ENCODE measurements around the gene DIAPH3.

Gene DIAPH3

DNA sequence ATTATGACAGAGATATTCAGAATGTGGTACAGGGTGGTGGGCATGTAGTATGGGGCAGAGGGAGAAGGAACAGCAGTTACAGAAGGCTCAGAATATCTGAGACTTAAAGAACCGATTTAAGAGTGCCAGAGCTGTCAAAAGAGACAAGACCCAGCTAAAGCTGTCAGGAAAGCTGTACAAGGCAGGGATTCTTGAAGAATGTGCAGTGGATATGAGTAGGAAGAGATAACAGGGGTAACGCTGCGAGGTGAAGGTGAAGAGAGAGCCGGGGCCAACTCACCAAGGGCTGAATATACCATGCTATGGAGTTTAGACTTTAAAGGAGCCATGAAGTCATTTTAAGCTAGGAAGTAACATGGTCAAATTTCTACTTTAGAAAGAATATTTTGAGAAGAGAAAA is 381.0 kb downstream of the DIAPH3 start:
- DNase-seq (ENCODE audit: low read depth, low spot score) = no peak

DNA sequence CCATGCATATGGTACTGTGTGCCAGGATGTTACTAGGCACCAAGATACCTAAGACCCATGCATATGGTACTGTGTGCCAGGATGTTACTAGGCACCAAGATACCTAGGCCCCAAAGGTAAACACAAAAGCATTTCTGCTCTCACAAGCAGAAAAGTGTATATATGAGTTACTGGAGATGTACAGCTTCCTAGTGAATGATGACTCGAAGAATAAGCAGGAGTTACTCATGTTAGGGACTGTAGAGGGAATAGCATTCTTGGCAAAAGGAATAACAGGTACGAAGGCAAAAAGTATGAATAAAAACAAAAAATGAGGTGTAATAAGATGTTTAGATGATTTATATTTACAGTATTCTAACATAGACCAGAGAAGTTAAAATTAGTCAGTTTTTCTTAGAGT is 383.7 kb downstream of the DIAPH3 start:
- no peak for DNase-seq (ENCODE audit: low read depth, low spot score)

DNA sequence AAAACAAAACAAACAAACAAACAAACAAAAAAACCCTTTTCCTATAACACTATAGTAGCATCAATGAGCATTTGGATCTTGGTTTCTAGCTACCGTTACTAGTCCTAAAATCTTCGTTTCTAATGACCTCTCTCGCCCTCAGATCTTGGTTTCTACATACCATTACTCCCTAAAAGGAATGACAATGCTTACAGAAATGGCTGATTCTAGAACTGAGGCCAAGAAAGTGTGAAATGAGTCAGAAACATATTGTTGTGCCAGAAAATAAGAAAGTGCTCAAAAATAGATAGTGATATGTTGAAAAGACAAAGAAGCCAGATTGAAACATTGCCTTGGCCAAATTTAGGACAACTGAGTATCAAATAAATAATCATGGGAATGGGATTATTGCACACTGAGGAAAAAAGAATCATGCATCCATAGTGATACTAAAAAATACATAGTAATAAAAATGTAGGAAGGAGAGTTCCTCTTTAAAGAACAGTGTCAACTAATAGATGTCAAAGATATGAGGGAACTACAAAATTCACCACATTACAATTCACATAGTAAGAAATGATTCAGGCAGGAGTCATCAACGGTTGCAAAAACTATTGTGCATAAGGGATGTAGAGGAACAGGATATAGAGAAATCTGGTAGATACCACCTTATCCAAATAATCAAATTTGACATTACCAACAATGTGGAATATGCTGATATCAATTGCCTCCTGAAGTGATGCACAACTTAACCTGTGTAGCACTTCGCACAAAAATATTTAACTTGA is 386.6 kb downstream of the DIAPH3 start:
- no peak for DNase-seq (ENCODE audit: low read depth, low spot score)

DNA sequence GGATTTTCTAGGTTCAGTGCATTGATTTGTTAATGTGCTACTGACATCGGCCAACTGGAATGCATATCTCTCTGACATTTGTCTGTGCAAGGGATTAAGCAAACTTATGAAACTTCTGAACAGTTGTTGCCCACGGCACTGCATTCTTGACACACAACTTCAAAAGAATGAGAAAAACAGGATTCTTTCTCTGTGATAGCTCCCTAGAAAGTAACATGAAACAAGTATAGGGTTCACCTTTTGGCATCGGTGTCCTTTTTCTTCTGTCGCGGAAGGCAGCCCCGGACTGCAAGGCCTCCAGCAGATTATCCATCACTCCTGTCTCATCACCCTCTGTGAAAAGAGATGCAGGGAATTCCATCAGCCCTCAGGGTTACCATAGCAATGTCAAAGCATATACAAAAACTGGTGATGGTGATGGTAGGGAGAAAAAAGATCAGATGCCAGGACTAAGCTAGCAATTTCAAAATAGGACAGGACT is 389.2 kb downstream of the DIAPH3 start:
- DNase-seq (ENCODE audit: low read depth, low spot score) = no peak

DNA sequence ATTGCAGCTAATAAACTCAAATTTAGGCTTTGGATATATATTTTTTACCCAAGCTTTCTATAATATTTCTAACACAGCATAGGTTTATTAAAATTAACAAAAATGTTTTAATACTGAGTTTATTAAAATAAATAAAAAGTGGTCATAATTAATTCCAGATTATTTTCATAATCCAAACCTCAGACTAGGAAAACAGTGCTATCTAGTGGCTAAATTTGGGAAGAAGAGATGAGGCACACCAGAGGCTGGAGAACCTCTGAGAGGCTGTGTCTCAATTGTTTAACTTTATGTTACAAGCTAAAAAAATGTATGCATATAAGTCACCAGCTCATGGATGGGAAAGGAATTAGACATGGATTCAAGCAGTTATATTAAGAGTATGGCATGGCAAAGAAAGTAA is 392.5 kb downstream of the DIAPH3 start:
- no peak for DNase-seq (ENCODE audit: low read depth, low spot score)

DNA sequence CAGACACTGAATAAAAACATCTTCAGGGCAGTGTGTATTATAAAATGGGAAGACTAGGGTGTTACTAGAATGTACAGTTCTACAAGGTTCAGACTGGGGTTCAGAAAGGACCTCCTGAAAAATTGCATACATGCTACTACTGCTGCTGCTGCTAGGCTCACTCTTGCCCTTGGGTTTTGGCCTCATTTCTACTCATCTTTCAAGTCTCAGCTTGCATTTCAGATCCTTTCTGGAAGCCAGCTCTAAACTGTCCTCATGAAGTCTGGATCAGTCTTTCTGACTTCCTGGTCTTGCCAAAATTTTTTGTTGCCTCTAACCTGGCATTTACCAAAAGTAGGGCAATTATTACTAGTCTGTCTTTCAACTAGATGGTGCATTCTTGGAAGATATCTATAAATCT is 393.3 kb downstream of the DIAPH3 start:
- DNase-seq (ENCODE audit: low read depth, low spot score) = no peak

DNA sequence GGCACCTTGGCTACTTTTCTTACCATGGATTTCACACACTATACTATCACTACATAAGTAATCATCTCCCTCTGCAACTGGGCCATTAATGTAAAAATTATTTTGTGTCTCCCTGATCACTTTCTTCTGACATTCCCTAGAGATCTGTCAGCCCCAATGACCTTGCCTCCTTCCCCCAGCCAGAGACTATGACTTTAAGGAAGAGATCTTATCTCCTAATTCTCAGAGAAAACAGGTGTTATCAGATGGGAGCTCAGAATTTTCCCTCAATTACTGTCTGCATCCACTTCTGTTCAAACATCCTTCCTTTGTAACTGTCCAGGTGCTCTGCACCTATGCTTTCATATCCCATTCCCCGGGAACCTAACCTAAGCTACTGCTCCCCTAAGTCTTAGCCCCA is 397.5 kb downstream of the DIAPH3 start:
- DNase-seq (ENCODE audit: low read depth, low spot score) = no peak

DNA sequence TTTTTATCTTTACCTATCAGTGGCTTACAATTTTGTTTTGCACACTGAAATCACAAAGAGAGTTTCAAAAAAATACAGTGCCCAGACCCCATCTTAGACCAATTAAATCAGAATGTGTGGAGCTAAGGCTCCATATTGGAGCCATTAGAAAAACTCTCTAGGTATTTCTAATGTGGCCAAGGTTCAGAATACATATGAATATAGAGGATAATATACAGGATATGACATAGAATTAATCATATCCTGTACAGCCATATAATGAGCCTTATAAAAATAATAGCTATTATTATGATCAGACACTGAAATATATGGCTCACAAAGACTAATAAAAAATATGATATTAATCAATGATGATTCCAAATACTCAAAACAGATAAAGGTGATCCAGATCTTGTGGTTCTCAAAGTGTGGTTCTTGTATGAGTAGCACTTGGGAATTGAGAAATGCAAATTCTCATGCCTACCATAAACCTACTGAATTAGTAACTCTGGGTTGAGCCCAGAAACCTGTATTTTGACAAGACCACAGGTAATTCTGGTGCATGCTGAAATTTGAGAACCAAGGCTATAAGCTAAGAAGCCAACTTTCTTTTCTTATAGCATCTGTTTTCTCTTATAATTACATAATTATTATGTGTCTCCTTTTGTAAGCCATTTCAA is 408.0 kb downstream of the DIAPH3 start:
- DNase-seq (ENCODE audit: low read depth, low spot score) = no peak

DNA sequence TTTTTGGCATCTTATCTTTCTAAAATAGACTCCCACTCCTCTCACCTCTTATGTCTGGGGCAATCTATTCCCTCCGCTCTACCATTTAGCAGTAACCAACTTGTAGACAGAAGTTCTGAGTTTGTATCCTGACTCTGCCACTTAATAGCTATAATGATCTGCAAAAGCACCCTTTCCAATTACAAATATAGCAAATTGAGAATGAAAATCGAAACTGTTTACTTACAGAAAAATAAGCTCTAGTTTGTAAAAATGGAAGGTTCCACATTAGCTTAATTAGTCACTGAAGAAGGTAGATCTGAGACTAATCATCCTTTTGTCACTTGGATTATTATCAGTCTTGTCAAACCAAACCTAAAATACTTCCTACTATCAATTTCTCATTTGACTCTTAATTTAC is 409.3 kb downstream of the DIAPH3 start:
- no peak for DNase-seq (ENCODE audit: low read depth, low spot score)

DNA sequence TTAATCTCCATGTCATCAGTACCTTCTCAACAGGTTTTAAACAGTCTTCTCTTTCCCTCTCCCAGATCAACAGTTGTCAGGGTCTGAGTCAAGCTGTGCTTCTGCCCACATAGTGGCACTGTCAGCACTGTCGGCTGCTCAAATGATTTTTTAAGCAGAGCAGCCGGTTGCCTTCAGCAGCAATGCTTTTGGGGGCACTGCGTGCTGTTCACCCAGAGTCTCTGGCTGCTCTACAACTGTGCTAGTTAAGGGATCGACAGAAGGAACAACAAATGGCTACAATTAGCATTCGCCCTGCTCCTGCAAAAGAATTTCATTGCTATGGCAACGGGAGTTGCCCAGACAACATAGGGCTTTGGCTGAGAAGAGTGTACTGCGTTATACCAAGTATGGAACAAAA is 412.9 kb downstream of the DIAPH3 start:
- DNase-seq (ENCODE audit: low read depth, low spot score) = peak; percentile 88

DNA sequence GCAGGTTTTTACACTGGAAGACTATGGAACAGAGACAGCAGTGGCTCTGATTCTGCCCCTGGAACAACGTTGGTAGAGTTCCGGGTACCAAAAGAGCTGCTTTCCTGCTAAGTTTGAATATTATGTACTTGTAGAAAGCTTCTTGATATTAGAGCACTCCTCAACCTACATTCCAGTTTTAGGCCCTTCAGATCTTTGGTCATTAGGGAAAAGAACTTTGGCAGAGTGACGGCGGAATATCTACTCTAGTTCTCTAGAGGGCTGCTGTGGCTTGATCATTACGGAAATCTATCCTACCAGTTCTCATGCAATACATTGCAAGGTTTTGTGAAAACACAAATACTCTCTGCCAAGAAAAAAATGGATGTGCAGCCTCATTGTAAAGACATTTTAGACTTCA is 415.7 kb downstream of the DIAPH3 start:
- no peak for DNase-seq (ENCODE audit: low read depth, low spot score)

DNA sequence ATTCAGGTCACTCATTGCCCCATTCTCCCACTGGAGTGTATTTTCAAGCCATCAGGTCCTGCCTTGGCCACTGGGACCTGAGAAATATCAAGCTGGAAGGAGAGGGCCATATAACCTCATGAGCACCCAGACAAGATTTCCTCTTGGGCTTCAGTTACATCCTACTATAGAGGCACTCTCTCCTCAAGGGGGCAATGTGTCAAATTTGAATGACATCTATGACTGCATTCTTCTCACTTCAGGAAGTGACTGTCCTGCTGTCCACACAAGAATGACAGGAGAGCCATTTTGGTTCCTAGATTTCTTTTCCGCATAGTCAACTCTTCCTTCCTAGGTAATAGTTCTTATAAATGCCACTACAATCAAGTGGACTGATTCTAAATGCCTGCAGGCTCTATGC is 416.2 kb downstream of the DIAPH3 start:
- DNase-seq (ENCODE audit: low read depth, low spot score) = no peak

DNA sequence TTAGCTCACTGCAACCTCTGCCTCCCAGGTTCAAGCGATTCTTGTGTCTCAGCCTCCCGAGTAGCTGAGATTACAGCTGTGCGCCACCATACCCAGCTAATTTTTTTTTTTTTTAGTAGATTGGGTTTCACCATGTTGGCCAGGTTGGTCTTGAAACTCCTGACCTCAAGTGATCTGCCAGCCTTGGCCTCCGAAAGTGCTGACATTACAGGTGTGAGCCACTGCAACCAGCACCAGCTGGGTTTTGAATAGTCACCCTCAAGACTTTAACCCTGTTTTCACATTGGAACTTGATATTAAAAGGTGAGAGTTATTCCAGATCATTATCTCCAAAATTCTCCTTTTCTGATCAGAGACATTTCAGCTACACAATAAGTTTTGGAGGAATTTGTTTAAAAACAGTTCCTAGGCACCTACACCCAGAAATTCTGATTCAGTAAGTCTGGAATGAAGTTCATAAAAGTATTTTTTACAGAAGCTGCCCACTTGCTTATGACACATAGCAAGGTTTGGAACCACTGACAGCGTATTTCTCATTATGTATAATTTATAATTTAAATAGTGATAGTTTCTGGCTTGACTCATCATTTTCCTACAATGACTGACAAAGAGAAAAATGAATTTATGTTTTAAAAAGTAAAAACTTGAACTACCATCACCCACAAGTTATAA is 417.3 kb downstream of the DIAPH3 start:
- DNase-seq (ENCODE audit: low read depth, low spot score) = no peak

DNA sequence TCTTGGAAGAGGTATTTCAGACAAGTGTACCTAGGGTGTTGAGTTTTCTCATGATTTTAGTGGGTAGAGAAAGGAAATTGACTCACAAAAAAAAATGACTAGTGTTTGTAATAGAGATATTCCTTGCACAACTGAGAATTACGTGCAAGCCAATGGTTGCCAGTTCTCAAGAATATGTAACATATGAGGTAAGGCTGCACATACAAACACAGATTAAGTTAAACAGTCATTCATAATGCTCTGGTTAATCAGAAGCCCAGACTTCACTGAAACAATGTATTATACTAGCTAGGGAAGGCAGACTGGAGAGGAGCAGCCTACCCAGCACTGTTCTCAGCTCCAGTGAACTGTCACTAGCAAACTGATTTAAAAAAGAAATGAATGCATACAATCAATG is 418.3 kb downstream of the DIAPH3 start:
- DNase-seq (ENCODE audit: low read depth, low spot score) = no peak

DNA sequence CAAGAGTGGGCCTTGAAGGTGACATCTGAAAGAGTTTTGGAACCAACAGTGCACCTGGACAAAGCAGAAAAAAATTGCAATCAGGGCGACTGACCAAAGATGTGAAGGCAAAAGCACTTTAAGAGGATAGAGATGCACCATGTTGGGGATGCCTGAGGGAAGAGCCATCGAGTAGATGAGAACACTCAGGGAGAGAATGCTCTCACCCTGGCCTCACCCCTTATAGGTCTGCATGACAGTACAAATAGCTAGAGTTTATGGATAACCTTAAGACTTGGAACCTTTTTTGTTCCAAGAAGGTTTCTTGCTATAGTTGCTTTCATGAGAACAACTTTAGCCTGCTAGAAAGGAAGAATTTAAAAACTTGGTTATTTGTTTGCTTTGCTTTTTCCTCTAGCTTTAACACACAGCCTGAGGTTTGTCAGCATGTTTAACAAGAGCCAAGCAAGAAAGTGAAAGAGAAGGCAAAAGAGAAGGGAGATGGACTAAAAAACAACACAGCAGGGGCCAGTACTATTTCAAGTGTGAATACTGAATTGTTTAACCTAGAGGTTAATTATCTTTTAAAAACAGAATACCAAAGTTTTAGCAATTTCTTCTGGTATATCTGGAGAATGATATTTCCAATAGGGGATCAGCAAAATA is 418.9 kb downstream of the DIAPH3 start:
- no peak for DNase-seq (ENCODE audit: low read depth, low spot score)

DNA sequence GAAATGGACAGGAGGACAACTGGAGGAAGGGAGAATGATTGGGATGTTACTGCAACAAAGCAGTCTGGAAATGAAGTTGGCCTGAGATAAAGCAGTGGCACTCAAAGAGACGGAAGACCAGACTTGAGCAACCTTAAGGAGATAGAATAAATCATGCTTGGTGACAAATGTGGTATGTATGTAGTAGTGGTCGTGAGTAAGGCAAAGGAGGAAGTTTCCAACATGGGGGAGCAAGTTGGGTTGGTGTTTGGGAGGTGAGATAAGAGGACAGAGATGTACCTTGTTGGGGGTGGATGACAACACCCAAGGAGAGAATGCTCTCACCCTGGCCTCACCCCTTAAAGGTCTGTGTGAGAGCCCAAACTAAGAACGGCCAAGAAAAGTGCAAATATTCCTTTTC is 420.5 kb downstream of the DIAPH3 start:
- DNase-seq (ENCODE audit: low read depth, low spot score) = no peak

DNA sequence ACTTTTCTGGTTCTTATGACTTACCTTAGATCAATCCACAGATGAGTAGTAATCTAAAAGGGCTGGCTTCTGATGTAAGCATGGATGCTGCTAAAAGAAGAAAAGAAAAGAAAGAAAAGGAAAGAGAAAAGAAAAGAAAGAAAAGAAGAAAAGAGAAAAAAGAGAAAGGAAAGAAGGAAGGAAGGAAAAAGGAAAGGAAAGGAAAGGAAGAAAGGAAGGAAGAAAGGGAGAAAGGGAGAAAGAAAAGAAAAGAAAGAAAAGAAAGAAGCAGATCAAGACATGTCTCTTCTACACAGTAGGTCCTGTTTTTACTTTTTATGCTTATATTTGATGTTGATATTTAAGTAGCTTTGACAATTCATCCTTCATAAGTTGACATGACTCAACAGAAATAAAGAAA is 421.3 kb downstream of the DIAPH3 start:
- DNase-seq (ENCODE audit: low read depth, low spot score) = no peak

DNA sequence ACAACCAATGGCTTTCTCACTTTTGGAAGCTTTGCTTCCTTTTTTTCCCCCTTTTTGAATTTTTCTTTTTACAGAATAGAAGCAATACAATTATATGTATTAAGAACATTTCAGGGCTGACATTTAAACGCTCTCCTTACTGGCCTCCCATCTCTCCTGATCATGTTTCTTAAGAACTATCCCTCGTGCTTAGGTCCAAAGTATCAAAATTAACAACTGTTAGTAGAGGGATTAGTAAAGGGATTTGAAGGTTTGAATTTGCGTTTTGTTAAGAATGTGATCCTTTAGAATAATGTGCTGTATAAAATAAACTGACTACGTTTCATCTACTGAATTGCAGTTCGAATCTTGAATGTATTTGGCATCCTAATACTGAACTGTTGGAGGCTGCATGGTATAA is 424.8 kb downstream of the DIAPH3 start:
- no peak for DNase-seq (ENCODE audit: low read depth, low spot score)

DNA sequence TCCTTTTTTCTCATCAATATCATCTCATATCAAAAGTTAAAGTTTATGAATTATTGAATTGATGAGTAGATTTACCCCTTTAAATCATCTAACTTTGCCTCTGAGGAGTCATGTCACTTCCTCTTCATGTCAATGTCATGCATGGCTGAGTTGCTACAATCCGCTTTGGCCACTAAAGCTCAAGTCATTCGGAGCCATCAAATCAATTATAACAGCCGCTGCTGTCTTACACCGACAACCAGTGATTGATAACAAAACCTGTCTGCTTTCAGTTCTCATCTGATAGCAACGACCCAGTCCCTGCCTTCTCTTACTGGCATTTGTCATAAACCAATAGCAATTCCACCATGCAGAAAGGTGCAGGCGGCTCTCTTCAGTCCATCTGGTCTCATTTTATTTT is 429.3 kb downstream of the DIAPH3 start:
- no peak for DNase-seq (ENCODE audit: low read depth, low spot score)

DNA sequence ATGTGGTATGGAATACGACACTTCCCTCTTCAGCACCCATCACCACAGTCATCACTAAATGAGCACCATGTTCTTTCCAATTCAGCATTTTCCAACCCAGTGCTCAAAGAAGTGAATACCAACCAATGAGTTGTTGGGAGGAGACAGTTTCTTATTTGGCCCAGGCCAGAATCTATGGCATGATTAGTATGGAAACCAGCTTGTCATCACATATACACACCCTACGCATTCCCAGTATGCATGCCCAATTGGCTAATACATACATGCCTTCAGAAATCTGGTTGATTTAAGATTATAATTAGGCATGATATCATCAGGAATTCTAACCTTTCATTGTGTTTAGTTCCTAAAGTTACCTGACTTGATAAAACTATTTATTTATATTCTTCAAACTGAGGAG is 430.0 kb downstream of the DIAPH3 start:
- no peak for DNase-seq (ENCODE audit: low read depth, low spot score)

DNA sequence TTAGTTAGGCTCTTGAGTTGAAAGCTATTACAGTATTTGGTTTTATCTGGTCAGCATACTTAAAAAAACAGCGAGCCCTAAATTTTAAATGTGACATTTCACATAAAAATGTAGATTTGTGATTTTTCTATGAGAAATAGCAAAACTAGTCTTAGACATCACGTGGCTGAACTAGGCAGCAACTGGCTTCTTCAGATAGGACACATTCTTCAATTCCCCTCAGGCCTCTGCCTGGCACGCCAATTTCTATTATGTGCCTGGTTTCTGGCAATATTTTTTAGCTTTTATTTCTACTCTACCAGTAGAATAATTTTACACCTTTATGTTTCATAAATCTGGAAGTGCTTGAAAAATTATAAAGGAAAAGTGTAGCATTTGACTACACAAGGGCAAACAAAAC is 433.7 kb downstream of the DIAPH3 start:
- no peak for DNase-seq (ENCODE audit: low read depth, low spot score)

DNA sequence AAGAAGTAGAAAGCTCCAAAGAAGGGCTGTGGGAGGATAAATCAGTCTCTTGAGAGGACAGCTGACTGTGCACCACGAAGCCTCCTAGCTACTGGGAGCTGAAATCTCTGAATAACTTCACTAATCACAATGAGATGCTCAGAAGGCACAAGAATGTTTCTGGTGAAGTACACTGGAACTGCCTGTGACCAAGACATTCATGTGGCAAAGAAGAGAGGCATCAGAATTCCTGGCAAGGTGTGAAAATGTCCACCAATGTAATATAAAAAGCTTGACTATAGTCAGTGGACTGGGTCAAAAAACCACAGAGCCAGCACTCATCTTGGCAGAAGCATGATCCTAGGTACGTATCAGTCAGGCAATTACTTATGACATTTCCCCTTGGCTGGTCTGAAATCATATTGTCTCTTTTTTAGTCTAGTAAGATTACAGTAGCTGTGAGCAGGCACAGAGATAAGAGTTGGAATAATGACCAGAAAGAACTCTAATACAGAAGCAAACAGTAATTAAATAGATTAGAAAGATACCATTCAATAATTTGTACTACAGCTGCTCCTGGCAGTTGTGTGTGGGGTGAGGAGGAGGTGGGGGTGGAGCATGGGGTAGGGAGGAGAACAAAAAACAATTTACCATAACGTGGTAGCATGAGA is 434.7 kb downstream of the DIAPH3 start:
- DNase-seq (ENCODE audit: low read depth, low spot score) = no peak

Measured in iPS DF 19.7 (cell line).